Measurements from ENCODE around the gene PPP6R1. TPM values are rescaled to one million over a fixed set of nuclear protein-coding genes. Genes with fewer than 3 reads are reported as not detected.

The PPP6R1 gene
- total RNA-seq, 2 donors from 2014 or later, result 49.5 to 112 TPM

GRCh38 chr19:55258476-55258827 lies 365 bp downstream of the PPP6R1 start:
- H3K4me3 ChIP-seq, result peak overlapping the region; percentile 89 to 94
- peaks cover 7% of the 10 kb centered on the region for H3K4me1 ChIP-seq (replicated peaks)
- intact Hi-C loops (cut with DNase I), result no loop called here
- no peaks in the 10 kb centered on the region for H3K36me3 ChIP-seq
- 0% methylated on average over 27 of the region's 53 CpGs for WGBS
- DNase-seq (ENCODE audit: low spot score), result no peak
- TF ChIP-seq CTCF (IDR thresholded peaks at IDR 0.05) (no peak), POLR2A (IDR thresholded peaks at IDR 0.05) (no peak), POLR2AphosphoS5 (IDR thresholded peaks at IDR 0.05) (no peak)
- H3K27ac ChIP-seq, result peak overlapping the region; percentile 83 to 90
- H3K27me3 ChIP-seq (replicated peaks; ENCODE audit: insufficient read depth), result no peaks in the 10 kb centered on the region
- no peaks in the 10 kb centered on the region for H3K9me3 ChIP-seq

- no peak for DNase-seq (ENCODE audit: low spot score)
- TF ChIP-seq CTCF (IDR thresholded peaks at IDR 0.05) (no peak), POLR2AphosphoS5 (IDR thresholded peaks at IDR 0.05) (no peak), POLR2A (IDR thresholded peaks at IDR 0.05) (no peak)
- intact Hi-C loops (cut with DNase I), result no loop called here
- WGBS, result 2% methylated on average over 49 of the region's 51 CpGs
- H3K27me3 ChIP-seq (replicated peaks; ENCODE audit: insufficient read depth), result no peaks in the 10 kb centered on the region
- H3K9me3 ChIP-seq, result no peaks in the 10 kb centered on the region
- peak overlapping the region; percentile 54 to 83 for H3K27ac ChIP-seq
- H3K36me3 ChIP-seq, result no peaks in the 10 kb centered on the region
- peak overlapping the region; percentile 89 to 94 for H3K4me3 ChIP-seq
- H3K4me1 ChIP-seq (replicated peaks), result peaks cover 7% of the 10 kb centered on the region
Observed at GRCh38 chr19:55257461-55258420, 1.1 kb downstream of the PPP6R1 start.

GRCh38 chr19:55256562-55257460 lies 2.0 kb downstream of the PPP6R1 start:
- Histone ChIP-seq H3K4me1 (replicated peaks) (peaks cover 7% of the 10 kb centered on the region), H3K27ac (no peak overlapping the region), H3K9me3 (no peaks in the 10 kb centered on the region), H3K27me3 (replicated peaks; ENCODE audit: insufficient read depth) (no peaks in the 10 kb centered on the region), H3K36me3 (no peaks in the 10 kb centered on the region), H3K4me3 (peak overlapping the region; percentile 89 to 94)
- TF ChIP-seq CTCF (IDR thresholded peaks at IDR 0.05), result no peak
- intact Hi-C loops (cut with DNase I), result no loop called here
- no peak for DNase-seq (ENCODE audit: low spot score)
- 49% methylated on average over 22 of the region's 22 CpGs for WGBS

- no peaks in the 10 kb centered on the region for H3K9me3 ChIP-seq
- DNase-seq (ENCODE audit: low spot score), result no peak
- no peak overlapping the region for H3K4me3 ChIP-seq
- H3K4me1 ChIP-seq (replicated peaks), result peaks cover 7% of the 10 kb centered on the region
- WGBS, result 57% methylated on average over 17 of the region's 17 CpGs
- TF ChIP-seq CTCF (IDR thresholded peaks at IDR 0.05) (no peak), POLR2A (IDR thresholded peaks at IDR 0.05) (no peak), POLR2AphosphoS5 (IDR thresholded peaks at IDR 0.05) (no peak)
- intact Hi-C loops (cut with DNase I), result no loop called here
- no peak overlapping the region for H3K27ac ChIP-seq
- H3K36me3 ChIP-seq, result no peaks in the 10 kb centered on the region
- H3K27me3 ChIP-seq (replicated peaks; ENCODE audit: insufficient read depth), result no peaks in the 10 kb centered on the region
Observed at GRCh38 chr19:55255618-55256423, 3.0 kb downstream of the PPP6R1 start.
